H1 (cell line): Measurements from ENCODE around the gene KCNH6. TPM values are rescaled to one million over a fixed set of nuclear protein-coding genes. Genes with fewer than 3 reads are reported as not detected.

Source experiments
- ASH2L ChIP-seq: fragments of 200-600, 300-600 bp; sonication (generic); IDR thresholded peaks from one replicate; pipeline ENCODE4 v1.7.1; 2017; ENCODE audit warnings: low read length
- BRCA1 ChIP-seq: IDR thresholded peaks from 2 replicates; pipeline ENCODE4 v1.6.1; 2012; ENCODE audit warnings: low read depth, low read length, improper control_type of control experiment
- CBX5 ChIP-seq: fragments of 300-800, 300-1000 bp; sonication (generic); IDR thresholded peaks from 2 replicates; pipeline ENCODE4 v1.7.1; 2016; ENCODE audit warnings: antibody characterized with exemption, low read length, low read depth
- CBX8 ChIP-seq: fragments of 300-800, 300-1000 bp; sonication (generic); IDR thresholded peaks from 2 replicates; pipeline ENCODE4 v1.7.1; 2016; ENCODE audit warnings: low read depth, low read length, borderline replicate concordance
- CREB1 ChIP-seq: IDR thresholded peaks from 2 replicates; pipeline ENCODE4 v1.6.1; 2012; ENCODE audit warnings: inconsistent platforms
- CTBP2 ChIP-seq: IDR thresholded peaks from 2 replicates; pipeline ENCODE4 v1.7.0; 2011; ENCODE audit warnings: borderline replicate concordance, mild to moderate bottlenecking, moderate library complexity, mixed read lengths, low read length; ENCODE audit not compliant: insufficient read depth, insufficient read length
- EP300 ChIP-seq, 2 experiments: IDR thresholded peaks; 1 replicate in 1 of 2; 2 replicates in 1 of 2; pipeline ENCODE4 v1.6.1; 2011 to 2012; ENCODE audit warnings: low read depth in 2 of 2, low read length in 2 of 2, mild to moderate bottlenecking in 2 of 2, borderline replicate concordance in 1 of 2, inconsistent platforms in 1 of 2, moderate library complexity in 1 of 2
- GABPA ChIP-seq: IDR thresholded peaks from 2 replicates; pipeline ENCODE4 v1.6.1; 2011; ENCODE audit warnings: mild to moderate bottlenecking, low read length, moderate library complexity, borderline replicate concordance; ENCODE audit not compliant: insufficient read depth
- JUND ChIP-seq: IDR thresholded peaks from 2 replicates; pipeline ENCODE4 v1.6.1; 2011; ENCODE audit warnings: mild to moderate bottlenecking, improper control_type of control experiment, low read length
- KDM4A ChIP-seq: IDR thresholded peaks from one replicate; pipeline ENCODE4 v1.7.1; 2012; ENCODE audit warnings: low read depth, mild to moderate bottlenecking, moderate library complexity, low read length, inconsistent platforms; ENCODE audit not compliant: severe bottlenecking
- KDM5A ChIP-seq: fragments of 200-600 bp; IDR thresholded peaks from 2 replicates; pipeline ENCODE4 v1.7.1; 2012; ENCODE audit warnings: mild to moderate bottlenecking, low read length, inconsistent platforms, mixed read lengths
- MAFK ChIP-seq: IDR thresholded peaks from 2 replicates; pipeline ENCODE4 v1.6.1; 2012; ENCODE audit warnings: low read depth, mild to moderate bottlenecking, improper control_type of control experiment, low read length
- POLR2A ChIP-seq, 2 experiments: IDR thresholded peaks; 1 replicate in 1 of 2; 2 replicates in 1 of 2; pipeline ENCODE4 v1.6.1; 2011; ENCODE audit warnings: low read depth in 2 of 2, low read length in 2 of 2, mild to moderate bottlenecking in 2 of 2; ENCODE audit errors: control extremely low read depth in 1 of 2
- POLR2AphosphoS5 ChIP-seq: IDR thresholded peaks from 2 replicates; pipeline ENCODE4 v1.6.1; 2011; ENCODE audit warnings: low read depth, low read length
- POU5F1 ChIP-seq: IDR thresholded peaks from 2 replicates; pipeline ENCODE4 v1.6.1; 2011; ENCODE audit warnings: low read depth, mild to moderate bottlenecking, low read length, moderate library complexity
- RBBP5 ChIP-seq: IDR thresholded peaks from 2 replicates; pipeline ENCODE4 v1.7.1; 2012; ENCODE audit warnings: low read depth, mild to moderate bottlenecking, inconsistent platforms, low read length, moderate library complexity, borderline replicate concordance
- RFX5 ChIP-seq: IDR thresholded peaks from 2 replicates; pipeline ENCODE4 v1.6.1; 2011; ENCODE audit warnings: low read depth, low read length, improper control_type of control experiment, borderline replicate concordance
- RNF2 ChIP-seq: fragments of 200-900, 300-1000 bp; sonication (generic); IDR thresholded peaks from 2 replicates; pipeline ENCODE4 v1.7.1; 2016; ENCODE audit warnings: borderline replicate concordance, low read depth, mild to moderate bottlenecking, antibody characterized with exemption, low read length; ENCODE audit not compliant: poor library complexity, severe bottlenecking; ENCODE audit errors: missing control alignments
- SP2 ChIP-seq: IDR thresholded peaks from 2 replicates; pipeline ENCODE4 v1.6.1; 2012; ENCODE audit warnings: mild to moderate bottlenecking, low read length, inconsistent platforms
- TCF12 ChIP-seq: IDR thresholded peaks from 2 replicates; pipeline ENCODE4 v1.6.1; 2011; ENCODE audit warnings: low read depth, mild to moderate bottlenecking, low read length
- TEAD4 ChIP-seq: IDR thresholded peaks from 2 replicates; pipeline ENCODE4 v1.6.1; 2012; ENCODE audit warnings: low read depth, low read length, inconsistent platforms, mixed read lengths
- YY1 ChIP-seq: IDR thresholded peaks from 2 replicates; pipeline ENCODE4 v1.6.1; 2011; ENCODE audit warnings: low read depth, mild to moderate bottlenecking, low read length
- polyA plus RNA-seq, 7 experiments: library from polyadenylated mRNA; depleted of rRNA in 3 of 7; stranded (reverse) in 5 of 7; unstranded in 2 of 7; fragments of >200 nt in 5 of 7; fragments of 200-250 nt in 2 of 7; gene quantifications; 1 replicate in 5 of 7; 2 replicates in 1 of 7; 4 replicates in 1 of 7; pipeline versions ENCODE4 v1.2.1 to v1.2.3, GENCODE V29; 2011 to 2013; ENCODE audit warnings: missing spikeins in 2 of 7, mixed read lengths in 2 of 7
- total RNA-seq: library from RNA; stranded (reverse); fragmentation: NEBNext Ultra II Directional; extraction: Animal tissue kit (Norgen Biotek cat#: 25700); gene quantifications from 2 replicates; pipeline ENCODE4 v1.2.1, GENCODE V29; 2021
- TF ChIP-seq, protein P1 (sequence below): IDR thresholded peaks from 2 replicates; pipeline ENCODE4 v1.6.1; 2012; ENCODE audit warnings: low read length, inconsistent platforms
- TF ChIP-seq, protein P2 (sequence below): IDR thresholded peaks from 2 replicates; pipeline ENCODE4 v1.6.1; 2012; ENCODE audit warnings: inconsistent platforms

Gene KCNH6
- total and polyA plus RNA-seq, 2 of the 8 experiments (the other 6 are each of a cell fraction or from before 2014, with no cell fraction given) = 1.8 to 3.6 TPM

DNA sequence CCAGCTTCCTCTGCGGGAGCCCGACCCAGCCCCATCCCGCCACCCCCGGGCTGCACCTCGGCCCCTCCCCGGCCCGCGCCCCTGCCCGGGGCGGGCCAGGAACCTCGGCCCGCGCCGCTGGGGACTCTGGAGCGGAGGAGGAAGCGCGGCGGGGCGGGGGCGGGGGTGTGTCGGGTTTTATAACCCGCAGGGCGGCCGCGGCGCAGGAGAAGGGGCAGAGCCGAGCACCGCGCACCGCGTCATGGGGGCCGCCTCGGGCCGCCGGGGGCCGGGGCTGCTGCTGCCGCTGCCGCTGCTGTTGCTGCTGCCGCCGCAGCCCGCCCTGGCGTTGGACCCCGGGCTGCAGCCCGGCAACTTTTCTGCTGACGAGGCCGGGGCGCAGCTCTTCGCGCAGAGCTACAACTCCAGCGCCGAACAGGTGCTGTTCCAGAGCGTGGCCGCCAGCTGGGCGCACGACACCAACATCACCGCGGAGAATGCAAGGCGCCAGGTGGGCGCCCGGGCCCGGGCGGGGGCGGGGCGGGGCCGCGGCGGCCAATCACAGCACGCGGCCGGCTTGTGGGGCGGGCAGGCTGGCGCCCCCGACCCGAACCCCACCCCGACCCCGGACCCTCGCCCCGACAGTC is 46.2 kb upstream of the KCNH6 start, which contains the start of gene ACE (continued):
- TF ChIP-seq RNF2 (no peak), CBX8 (no peak), TCF12 (peak; percentile 72; the same call in 1 of the 2 replicates), CBX5 (no peak), CTBP2 (no peak), KDM4A (peak; percentile 86), TEAD4 (peak; percentile 29; the same call in 1 of the 2 replicates), BRCA1 (no peak), CREB1 (peak; percentile 82), YY1 (no peak), RFX5 (no peak), JUND (no peak), EP300 (IDR thresholded peaks at IDR 0.05; ENCODE audit: borderline replicate concordance in 1 of 2, low read depth in 2 of 2, low read length in 2 of 2) (no peak), ASH2L (peak; percentile 34), POLR2A (IDR thresholded peaks at IDR 0.05; ENCODE audit: control extremely low read depth in 1 of 2, low read depth in 2 of 2, low read length in 2 of 2) (no peak), MAFK (no peak), RBBP5 (peak; percentile 70; the same call in 1 of the 2 replicates), POLR2AphosphoS5 (no peak), GABPA (peak; percentile 42; the same call in 1 of the 2 replicates), POU5F1 (no peak), KDM5A (no peak), SP2 (no peak)
- TF ChIP-seq, protein P1, sequence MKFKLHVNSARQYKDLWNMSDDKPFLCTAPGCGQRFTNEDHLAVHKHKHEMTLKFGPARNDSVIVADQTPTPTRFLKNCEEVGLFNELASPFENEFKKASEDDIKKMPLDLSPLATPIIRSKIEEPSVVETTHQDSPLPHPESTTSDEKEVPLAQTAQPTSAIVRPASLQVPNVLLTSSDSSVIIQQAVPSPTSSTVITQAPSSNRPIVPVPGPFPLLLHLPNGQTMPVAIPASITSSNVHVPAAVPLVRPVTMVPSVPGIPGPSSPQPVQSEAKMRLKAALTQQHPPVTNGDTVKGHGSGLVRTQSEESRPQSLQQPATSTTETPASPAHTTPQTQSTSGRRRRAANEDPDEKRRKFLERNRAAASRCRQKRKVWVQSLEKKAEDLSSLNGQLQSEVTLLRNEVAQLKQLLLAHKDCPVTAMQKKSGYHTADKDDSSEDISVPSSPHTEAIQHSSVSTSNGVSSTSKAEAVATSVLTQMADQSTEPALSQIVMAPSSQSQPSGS = no peak
- TF ChIP-seq, protein P2, sequence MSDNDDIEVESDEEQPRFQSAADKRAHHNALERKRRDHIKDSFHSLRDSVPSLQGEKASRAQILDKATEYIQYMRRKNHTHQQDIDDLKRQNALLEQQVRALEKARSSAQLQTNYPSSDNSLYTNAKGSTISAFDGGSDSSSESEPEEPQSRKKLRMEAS = peak; percentile 85
